Measurements from ENCODE around the gene KCNQ4.

The KCNQ4 gene

GRCh38 chr1:40738831-40739230, 44.8 kb upstream of the KCNQ4 start:
- TF ChIP-seq SPI1 (IDR thresholded peaks at IDR 0.05; ENCODE audit: borderline replicate concordance, low read depth) = no peak
- TF ChIP-seq CTCF (IDR thresholded peaks at IDR 0.05; ENCODE audit: insufficient read depth, low read length) = no peak
- TF ChIP-seq GABPA (IDR thresholded peaks at IDR 0.05; ENCODE audit: low read depth) = no peak
- no peak for TF ChIP-seq REST (IDR thresholded peaks at IDR 0.05; ENCODE audit: insufficient replicate concordance, low read depth)
- no peak for DNase-seq (ENCODE audit: low read depth in 1 of 2, low spot score in 1 of 2)
- H3K27ac ChIP-seq (replicated peaks) = no peak overlapping the region
- H3K4me3 ChIP-seq (replicated peaks; ENCODE audit: insufficient read depth, low read length) = no peak overlapping the region
- no peaks in the 10 kb centered on the region for H3K27me3 ChIP-seq (ENCODE audit: insufficient read depth, poor library complexity, severe bottlenecking)

- Histone ChIP-seq H3K4me3 (replicated peaks; ENCODE audit: insufficient read depth, low read length) (no peak overlapping the region), H3K27me3 (ENCODE audit: insufficient read depth, poor library complexity, severe bottlenecking) (no peaks in the 10 kb centered on the region), H3K27ac (replicated peaks) (no peak overlapping the region)
- no peak for DNase-seq (ENCODE audit: low read depth in 1 of 2, low spot score in 1 of 2)
- TF ChIP-seq REST (IDR thresholded peaks at IDR 0.05; ENCODE audit: insufficient replicate concordance, low read depth) = no peak
- no peak for TF ChIP-seq CTCF (IDR thresholded peaks at IDR 0.05; ENCODE audit: insufficient read depth, low read length)
- no peak for TF ChIP-seq POLR2AphosphoS5 (IDR thresholded peaks at IDR 0.05; ENCODE audit: low read depth)
Measured at GRCh38 chr1:40739455-40740008, 44.1 kb upstream of the KCNQ4 start.

- Histone ChIP-seq H3K4me3 (replicated peaks; ENCODE audit: insufficient read depth, low read length) (no peak overlapping the region), H3K27me3 (ENCODE audit: insufficient read depth, poor library complexity, severe bottlenecking) (no peaks in the 10 kb centered on the region), H3K27ac (replicated peaks) (no peak overlapping the region)
- DNase-seq (ENCODE audit: low read depth in 1 of 2, low spot score in 1 of 2) = no peak
- TF ChIP-seq CTCF (IDR thresholded peaks at IDR 0.05; ENCODE audit: insufficient read depth, low read length) (no peak), POLR2AphosphoS5 (IDR thresholded peaks at IDR 0.05; ENCODE audit: low read depth) (no peak), REST (IDR thresholded peaks at IDR 0.05; ENCODE audit: insufficient replicate concordance, low read depth) (no peak), GABPA (IDR thresholded peaks at IDR 0.05; ENCODE audit: low read depth) (no peak), SPI1 (IDR thresholded peaks at IDR 0.05; ENCODE audit: borderline replicate concordance, low read depth) (no peak)
Measured at GRCh38 chr1:40740039-40740996, 43.3 kb upstream of the KCNQ4 start.
